PFSK-1 (cell line): ENCODE measurements around the gene THRB.

Source experiments
- POLR2AphosphoS5 ChIP-seq: IDR thresholded peaks from 2 replicates; pipeline ENCODE4 v1.6.1; 2012; ENCODE audit warnings: low read depth, mild to moderate bottlenecking, control low read depth, low read length, moderate library complexity
- SIN3A ChIP-seq: IDR thresholded peaks from 2 replicates; pipeline ENCODE4 v1.6.1; 2012; ENCODE audit warnings: mild to moderate bottlenecking, low read length, moderate library complexity, borderline replicate concordance; ENCODE audit not compliant: insufficient read depth
- TAF1 ChIP-seq: IDR thresholded peaks from 2 replicates; pipeline ENCODE4 v1.6.1; 2012; ENCODE audit warnings: low read length, control low read depth, borderline replicate concordance; ENCODE audit not compliant: insufficient read depth
- TF ChIP-seq, protein P1 (sequence below), 2 experiments: IDR thresholded peaks; 2 replicates each; pipeline versions ENCODE4 v1.6.1 to v1.8.0; 2011 to 2012; ENCODE audit warnings: low read depth in 2 of 2, low read length in 2 of 2, control low read depth in 1 of 2, inconsistent platforms in 1 of 2, mild to moderate bottlenecking in 1 of 2, moderate library complexity in 1 of 2; ENCODE audit not compliant: insufficient read depth in 1 of 2

DNA sequence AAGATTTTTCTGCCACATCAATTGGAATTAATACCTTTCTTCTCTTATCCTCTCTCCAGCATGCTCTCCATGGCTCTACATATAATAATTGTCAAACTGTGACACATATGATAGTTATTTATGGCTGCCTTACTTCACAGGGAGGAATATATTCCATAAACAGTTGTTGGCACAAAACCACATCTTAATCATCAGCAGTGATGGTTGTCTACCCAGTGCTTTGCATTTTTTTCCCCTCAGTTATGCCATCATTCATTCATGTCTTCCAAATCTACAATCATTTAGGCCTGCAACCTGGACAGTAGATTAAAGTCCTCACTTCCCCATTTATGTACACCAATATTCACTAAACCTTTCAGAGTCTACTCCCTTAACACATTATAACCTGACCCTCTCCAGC lies 107.7 kb downstream of the THRB start:
- TF ChIP-seq, protein P1, sequence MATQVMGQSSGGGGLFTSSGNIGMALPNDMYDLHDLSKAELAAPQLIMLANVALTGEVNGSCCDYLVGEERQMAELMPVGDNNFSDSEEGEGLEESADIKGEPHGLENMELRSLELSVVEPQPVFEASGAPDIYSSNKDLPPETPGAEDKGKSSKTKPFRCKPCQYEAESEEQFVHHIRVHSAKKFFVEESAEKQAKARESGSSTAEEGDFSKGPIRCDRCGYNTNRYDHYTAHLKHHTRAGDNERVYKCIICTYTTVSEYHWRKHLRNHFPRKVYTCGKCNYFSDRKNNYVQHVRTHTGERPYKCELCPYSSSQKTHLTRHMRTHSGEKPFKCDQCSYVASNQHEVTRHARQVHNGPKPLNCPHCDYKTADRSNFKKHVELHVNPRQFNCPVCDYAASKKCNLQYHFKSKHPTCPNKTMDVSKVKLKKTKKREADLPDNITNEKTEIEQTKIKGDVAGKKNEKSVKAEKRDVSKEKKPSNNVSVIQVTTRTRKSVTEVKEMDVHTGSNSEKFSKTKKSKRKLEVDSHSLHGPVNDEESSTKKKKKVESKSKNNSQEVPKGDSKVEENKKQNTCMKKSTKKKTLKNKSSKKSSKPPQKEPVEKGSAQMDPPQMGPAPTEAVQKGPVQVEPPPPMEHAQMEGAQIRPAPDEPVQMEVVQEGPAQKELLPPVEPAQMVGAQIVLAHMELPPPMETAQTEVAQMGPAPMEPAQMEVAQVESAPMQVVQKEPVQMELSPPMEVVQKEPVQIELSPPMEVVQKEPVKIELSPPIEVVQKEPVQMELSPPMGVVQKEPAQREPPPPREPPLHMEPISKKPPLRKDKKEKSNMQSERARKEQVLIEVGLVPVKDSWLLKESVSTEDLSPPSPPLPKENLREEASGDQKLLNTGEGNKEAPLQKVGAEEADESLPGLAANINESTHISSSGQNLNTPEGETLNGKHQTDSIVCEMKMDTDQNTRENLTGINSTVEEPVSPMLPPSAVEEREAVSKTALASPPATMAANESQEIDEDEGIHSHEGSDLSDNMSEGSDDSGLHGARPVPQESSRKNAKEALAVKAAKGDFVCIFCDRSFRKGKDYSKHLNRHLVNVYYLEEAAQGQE (IDR thresholded peaks at IDR 0.05; ENCODE audit: insufficient read depth in 1 of 2, low read depth in 2 of 2, low read length in 2 of 2): no peak
- TF ChIP-seq POLR2AphosphoS5 (no peak), TAF1 (no peak), SIN3A (no peak)
